Measurements from ENCODE around the gene SLC35E4.
"Not testable (repeated sequence)": the region's sequence is repeated elsewhere in the genome, so short reads cannot be mapped to it uniquely, and the experiment has no call there.

The SLC35E4 gene

DNA sequence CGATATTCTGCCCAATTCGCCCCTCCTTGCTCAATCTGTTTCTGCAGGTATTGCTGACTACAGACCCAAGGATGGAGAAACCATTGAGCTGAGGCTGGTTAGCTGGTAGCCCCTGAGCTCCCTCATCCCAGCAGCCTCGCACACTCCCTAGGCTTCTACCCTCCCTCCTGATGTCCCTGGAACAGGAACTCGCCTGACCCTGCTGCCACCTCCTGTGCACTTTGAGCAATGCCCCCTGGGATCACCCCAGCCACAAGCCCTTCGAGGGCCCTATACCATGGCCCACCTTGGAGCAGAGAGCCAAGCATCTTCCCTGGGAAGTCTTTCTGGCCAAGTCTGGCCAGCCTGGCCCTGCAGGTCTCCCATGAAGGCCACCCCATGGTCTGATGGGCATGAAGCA is 9.2 kb upstream of the SLC35E4 start:
- H3K4me2 ChIP-seq (ENCODE audit: low read length): no peak overlapping the region
- H3F3A ChIP-seq (ENCODE audit: insufficient read depth, low read length): no peaks in the 10 kb centered on the region
- H4K20me1 ChIP-seq (ENCODE audit: insufficient read depth, low read length): no peaks in the 10 kb centered on the region

DNA sequence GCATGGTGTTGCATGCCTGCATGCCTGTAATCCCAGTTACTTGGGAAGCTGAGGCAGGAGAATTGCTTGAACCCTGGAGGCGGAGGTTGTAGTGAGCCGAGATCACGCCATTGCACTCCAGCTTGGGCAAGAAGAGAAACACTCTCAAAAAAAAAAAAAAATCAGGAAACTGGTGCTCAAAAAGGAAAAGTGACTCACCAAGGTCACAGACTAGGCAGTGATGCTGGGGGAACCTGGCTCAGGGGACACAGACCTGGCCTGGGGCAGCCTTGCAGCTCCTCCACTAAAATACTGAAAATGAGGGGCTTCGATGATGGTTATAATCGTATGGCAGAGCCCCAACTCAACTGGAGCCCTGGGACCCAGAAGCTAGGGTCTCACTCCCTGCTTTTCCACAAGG is 8.1 kb upstream of the SLC35E4 start:
- H3K27ac ChIP-seq (ENCODE audit: low read depth, low read length, poor library complexity, severe bottlenecking): no peak overlapping the region

More for the DNA sequence above, 9.2 kb upstream of the SLC35E4 start:
- no peak for TF ChIP-seq EZH2 (IDR thresholded peaks at IDR 0.05; ENCODE audit: borderline replicate concordance, low read length)
- TF ChIP-seq, protein P1, sequence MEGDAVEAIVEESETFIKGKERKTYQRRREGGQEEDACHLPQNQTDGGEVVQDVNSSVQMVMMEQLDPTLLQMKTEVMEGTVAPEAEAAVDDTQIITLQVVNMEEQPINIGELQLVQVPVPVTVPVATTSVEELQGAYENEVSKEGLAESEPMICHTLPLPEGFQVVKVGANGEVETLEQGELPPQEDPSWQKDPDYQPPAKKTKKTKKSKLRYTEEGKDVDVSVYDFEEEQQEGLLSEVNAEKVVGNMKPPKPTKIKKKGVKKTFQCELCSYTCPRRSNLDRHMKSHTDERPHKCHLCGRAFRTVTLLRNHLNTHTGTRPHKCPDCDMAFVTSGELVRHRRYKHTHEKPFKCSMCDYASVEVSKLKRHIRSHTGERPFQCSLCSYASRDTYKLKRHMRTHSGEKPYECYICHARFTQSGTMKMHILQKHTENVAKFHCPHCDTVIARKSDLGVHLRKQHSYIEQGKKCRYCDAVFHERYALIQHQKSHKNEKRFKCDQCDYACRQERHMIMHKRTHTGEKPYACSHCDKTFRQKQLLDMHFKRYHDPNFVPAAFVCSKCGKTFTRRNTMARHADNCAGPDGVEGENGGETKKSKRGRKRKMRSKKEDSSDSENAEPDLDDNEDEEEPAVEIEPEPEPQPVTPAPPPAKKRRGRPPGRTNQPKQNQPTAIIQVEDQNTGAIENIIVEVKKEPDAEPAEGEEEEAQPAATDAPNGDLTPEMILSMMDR (IDR thresholded peaks at IDR 0.05; ENCODE audit: low read length): no peak
- H3K79me2 ChIP-seq (ENCODE audit: insufficient read depth, low read length): no peaks in the 10 kb centered on the region
- H3K4me3 ChIP-seq (ENCODE audit: low read depth, low read length, poor library complexity, severe bottlenecking): no peak overlapping the region
- H3K27me3 ChIP-seq (ENCODE audit: insufficient read depth, low read length): no peaks in the 10 kb centered on the region; the same call in 1 of the 2 replicates
- no peaks in the 10 kb centered on the region for H3K36me3 ChIP-seq (ENCODE audit: insufficient read depth, low read length)
- no peak overlapping the region for H3K27ac ChIP-seq (ENCODE audit: low read depth, low read length, poor library complexity, severe bottlenecking)
- H3K4me1 ChIP-seq (ENCODE audit: insufficient read depth, low read length, severe bottlenecking): no peaks in the 10 kb centered on the region
- H3K9me3 ChIP-seq (ENCODE audit: low read length): no peaks in the 10 kb centered on the region
- H2AFZ ChIP-seq (ENCODE audit: low read length): no peak overlapping the region
- H3K9ac ChIP-seq (ENCODE audit: low read length): no peak overlapping the region
- no peaks in the 10 kb centered on the region for H3K9me2 ChIP-seq (ENCODE audit: low read depth, low read length)

DNA sequence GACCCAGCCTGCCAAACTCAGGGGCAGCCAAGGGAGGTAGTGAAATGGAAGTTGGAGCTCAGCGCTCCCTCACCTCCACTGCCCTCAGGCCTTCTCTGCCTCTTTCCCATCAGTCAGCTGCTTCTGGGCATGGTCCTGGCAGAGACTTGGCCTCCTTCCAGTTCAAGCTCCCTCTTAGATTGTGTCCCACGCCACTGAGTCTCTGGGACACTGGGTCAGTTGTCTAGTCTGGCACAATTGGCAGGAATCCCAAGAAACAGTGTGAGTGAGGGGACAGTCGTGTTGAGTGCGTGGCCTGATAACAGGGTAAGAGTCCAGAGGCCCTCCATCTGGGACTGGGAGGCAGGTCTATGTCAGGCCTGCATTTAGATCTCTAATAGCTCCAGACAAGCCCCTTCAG is 7.1 kb upstream of the SLC35E4 start:
- Histone ChIP-seq H3F3A (ENCODE audit: insufficient read depth, low read length) (no peaks in the 10 kb centered on the region), H3K27me3 (ENCODE audit: insufficient read depth, low read length) (no peaks in the 10 kb centered on the region), H3K36me3 (ENCODE audit: insufficient read depth, low read length) (no peaks in the 10 kb centered on the region), H3K9ac (ENCODE audit: low read length) (no peak overlapping the region), H3K9me3 (ENCODE audit: low read length) (no peaks in the 10 kb centered on the region), H3K4me1 (ENCODE audit: insufficient read depth, low read length, severe bottlenecking) (no peaks in the 10 kb centered on the region), H2AFZ (ENCODE audit: low read length) (no peak overlapping the region), H3K4me2 (ENCODE audit: low read length) (no peak overlapping the region), H3K79me2 (ENCODE audit: insufficient read depth, low read length) (no peaks in the 10 kb centered on the region), H3K9me2 (ENCODE audit: low read depth, low read length) (no peaks in the 10 kb centered on the region), H3K27ac (ENCODE audit: low read depth, low read length, poor library complexity, severe bottlenecking) (no peak overlapping the region), H4K20me1 (ENCODE audit: insufficient read depth, low read length) (no peaks in the 10 kb centered on the region), H3K4me3 (ENCODE audit: low read depth, low read length, poor library complexity, severe bottlenecking) (no peak overlapping the region)
- TF ChIP-seq, protein P1 (IDR thresholded peaks at IDR 0.05; ENCODE audit: low read length): no peak
- TF ChIP-seq EZH2 (IDR thresholded peaks at IDR 0.05; ENCODE audit: borderline replicate concordance, low read length): no peak

More for the DNA sequence above, 8.1 kb upstream of the SLC35E4 start:
- no peaks in the 10 kb centered on the region for H3K79me2 ChIP-seq (ENCODE audit: insufficient read depth, low read length)
- no peaks in the 10 kb centered on the region for H4K20me1 ChIP-seq (ENCODE audit: insufficient read depth, low read length)
- no peak overlapping the region for H3K4me2 ChIP-seq (ENCODE audit: low read length)
- H3K4me3 ChIP-seq (ENCODE audit: low read depth, low read length, poor library complexity, severe bottlenecking): no peak overlapping the region
- no peaks in the 10 kb centered on the region for H3K9me3 ChIP-seq (ENCODE audit: low read length)
- no peaks in the 10 kb centered on the region for H3K36me3 ChIP-seq (ENCODE audit: insufficient read depth, low read length)
- H3K4me1 ChIP-seq (ENCODE audit: insufficient read depth, low read length, severe bottlenecking): no peaks in the 10 kb centered on the region
- no peaks in the 10 kb centered on the region for H3F3A ChIP-seq (ENCODE audit: insufficient read depth, low read length)
- H3K9me2 ChIP-seq (ENCODE audit: low read depth, low read length): no peaks in the 10 kb centered on the region
- H2AFZ ChIP-seq (ENCODE audit: low read length): no peak overlapping the region
- H3K27me3 ChIP-seq (ENCODE audit: insufficient read depth, low read length): no peaks in the 10 kb centered on the region
- TF ChIP-seq, protein P1 (IDR thresholded peaks at IDR 0.05; ENCODE audit: low read length): no peak
- TF ChIP-seq EZH2 (IDR thresholded peaks at IDR 0.05; ENCODE audit: borderline replicate concordance, low read length): no peak
- no peak overlapping the region for H3K9ac ChIP-seq (ENCODE audit: low read length)

DNA sequence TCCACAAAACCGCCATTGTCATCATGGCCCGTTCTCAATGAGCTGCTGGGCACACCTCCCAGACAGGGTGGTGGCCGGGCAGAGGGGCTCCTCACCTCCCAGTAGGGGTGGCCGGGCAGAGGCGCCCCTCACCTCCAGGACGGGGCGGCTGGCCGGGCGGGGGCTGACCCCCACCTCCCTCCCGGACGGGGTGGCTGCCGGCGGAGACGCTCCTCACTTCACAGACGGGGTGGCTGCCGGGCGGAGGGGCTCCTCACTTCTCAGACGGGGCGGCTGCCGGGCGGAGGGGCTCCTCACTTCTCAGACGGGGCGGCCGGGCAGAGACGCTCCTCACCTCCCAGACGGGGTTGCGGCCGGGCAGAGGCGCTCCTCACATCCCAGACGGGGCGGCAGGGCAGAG is 4.1 kb upstream of the SLC35E4 start:
- not testable (repeated sequence) for H3K9ac ChIP-seq (ENCODE audit: low read length); H4K20me1 ChIP-seq (ENCODE audit: insufficient read depth, low read length); H3K4me2 ChIP-seq (ENCODE audit: low read length); H3F3A ChIP-seq (ENCODE audit: insufficient read depth, low read length); H3K27me3 ChIP-seq (ENCODE audit: insufficient read depth, low read length); H3K9me2 ChIP-seq (ENCODE audit: low read depth, low read length); H2AFZ ChIP-seq (ENCODE audit: low read length); H3K9me3 ChIP-seq (ENCODE audit: low read length); H3K79me2 ChIP-seq (ENCODE audit: insufficient read depth, low read length); H3K36me3 ChIP-seq (ENCODE audit: insufficient read depth, low read length); H3K4me3 ChIP-seq (ENCODE audit: low read depth, low read length, poor library complexity, severe bottlenecking); H3K27ac ChIP-seq (ENCODE audit: low read depth, low read length, poor library complexity, severe bottlenecking)
- peaks cover 18% of the 10 kb centered on the region for H3K4me1 ChIP-seq (ENCODE audit: insufficient read depth, low read length, severe bottlenecking)
